DMS53 treated with DMSO at 0.1 percent for 48 hours (cell line): ENCODE results near the gene TMBIM1.
"Not testable (repeated sequence)": the region's sequence is repeated elsewhere in the genome, so short reads cannot be mapped to it uniquely, and the experiment has no call there.

Experiments used
- DNase-seq: peaks from one replicate; lab custom pipeline; 2025; ENCODE audit not compliant: unreplicated experiment; lab: John Stamatoyannopoulos, UW

The TMBIM1 gene

GRCh38 chr2:218319813-218320365, 27.6 kb upstream of the TMBIM1 start:
- DNase-seq: no peak

GRCh38 chr2:218318241-218318640, 25.9 kb upstream of the TMBIM1 start:
- DNase-seq: no peak

GRCh38 chr2:218317835-218318234, 25.5 kb upstream of the TMBIM1 start:
- no peak for DNase-seq

- no peak for DNase-seq
Observed at GRCh38 chr2:218317303-218317630, 25.0 kb upstream of the TMBIM1 start.

GRCh38 chr2:218315397-218315796, 23.1 kb upstream of the TMBIM1 start:
- no peak for DNase-seq

- DNase-seq: not testable (repeated sequence)
Observed at GRCh38 chr2:218314764-218315163, 22.5 kb upstream of the TMBIM1 start.

GRCh38 chr2:218313356-218313755, 21.1 kb upstream of the TMBIM1 start:
- DNase-seq: no peak

GRCh38 chr2:218312267-218312756, 20.0 kb upstream of the TMBIM1 start:
- DNase-seq: no peak

GRCh38 chr2:218311541-218312266, 19.4 kb upstream of the TMBIM1 start:
- DNase-seq: not testable (repeated sequence)

- no peak for DNase-seq
Observed at GRCh38 chr2:218310853-218311540, 18.7 kb upstream of the TMBIM1 start.

GRCh38 chr2:218307415-218308090, 15.2 kb upstream of the TMBIM1 start:
- no peak for DNase-seq

- DNase-seq: no peak
Observed at GRCh38 chr2:218306184-218306920, 14.0 kb upstream of the TMBIM1 start.

GRCh38 chr2:218305383-218305782, 13.1 kb upstream of the TMBIM1 start:
- no peak for DNase-seq

GRCh38 chr2:218301176-218301819, 9.0 kb upstream of the TMBIM1 start:
- peak; percentile 77 for DNase-seq

GRCh38 chr2:218300141-218300540, 7.8 kb upstream of the TMBIM1 start:
- DNase-seq: no peak

GRCh38 chr2:218298314-218298875, 6.1 kb upstream of the TMBIM1 start:
- DNase-seq: no peak

- no peak for DNase-seq
Observed at GRCh38 chr2:218296847-218297246, 4.5 kb upstream of the TMBIM1 start.

GRCh38 chr2:218296200-218296599, 3.9 kb upstream of the TMBIM1 start:
- DNase-seq: no peak

GRCh38 chr2:218295029-218295428, 2.7 kb upstream of the TMBIM1 start:
- DNase-seq: no peak

GRCh38 chr2:218294430-218295022, 2.2 kb upstream of the TMBIM1 start:
- DNase-seq: no peak
